H1 (cell line): ENCODE data around the gene CNFN. TPM values are rescaled to one million over a fixed set of nuclear protein-coding genes. Genes with fewer than 3 reads are reported as not detected.

Experiments
- ASH2L ChIP-seq: fragments of 200-600, 300-600 bp; sonication (generic); IDR thresholded peaks from one replicate; pipeline ENCODE4 v1.7.1; 2017; ENCODE audit warnings: low read length
- CTBP2 ChIP-seq: IDR thresholded peaks from 2 replicates; pipeline ENCODE4 v1.7.0; 2011; ENCODE audit warnings: borderline replicate concordance, mild to moderate bottlenecking, moderate library complexity, mixed read lengths, low read length; ENCODE audit not compliant: insufficient read depth, insufficient read length
- E2F6 ChIP-seq: IDR thresholded peaks from 2 replicates; pipeline ENCODE4 v1.6.1; 2012; ENCODE audit warnings: inconsistent platforms
- NRF1 ChIP-seq: IDR thresholded peaks from 2 replicates; pipeline ENCODE4 v1.6.1; 2011; ENCODE audit warnings: mild to moderate bottlenecking, low read depth, low read length, improper control_type of control experiment
- RBBP5 ChIP-seq: IDR thresholded peaks from 2 replicates; pipeline ENCODE4 v1.7.1; 2012; ENCODE audit warnings: low read depth, mild to moderate bottlenecking, inconsistent platforms, low read length, moderate library complexity, borderline replicate concordance
- ZNF274 ChIP-seq: IDR thresholded peaks from 2 replicates; pipeline ENCODE4 v1.7.0; 2012; ENCODE audit warnings: low read length, borderline replicate concordance; ENCODE audit errors: extremely low read depth
- polyA plus RNA-seq, 7 experiments: library from polyadenylated mRNA; depleted of rRNA in 3 of 7; stranded (reverse) in 5 of 7; unstranded in 2 of 7; fragments of >200 nt in 5 of 7; fragments of 200-250 nt in 2 of 7; gene quantifications; 1 replicate in 5 of 7; 2 replicates in 1 of 7; 4 replicates in 1 of 7; pipeline versions ENCODE4 v1.2.1 to v1.2.3, GENCODE V29; 2011 to 2013; ENCODE audit warnings: missing spikeins in 2 of 7, mixed read lengths in 2 of 7
- total RNA-seq: library from RNA; stranded (reverse); fragmentation: NEBNext Ultra II Directional; extraction: Animal tissue kit (Norgen Biotek cat#: 25700); gene quantifications from 2 replicates; pipeline ENCODE4 v1.2.1, GENCODE V29; 2021
- TF ChIP-seq, protein P1 (sequence below): fragments of 300-600 bp; sonication (generic); IDR thresholded peaks from 2 replicates; pipeline ENCODE4 v1.7.1; 2012; ENCODE audit warnings: low read length, moderate library complexity, mild to moderate bottlenecking, inconsistent platforms; ENCODE audit not compliant: insufficient replicate concordance

Gene CNFN
- total and polyA plus RNA-seq, 2 of the 8 experiments (the other 6 are each of a cell fraction or from before 2014, with no cell fraction given), result 8.9 to 31.5 TPM

DNA sequence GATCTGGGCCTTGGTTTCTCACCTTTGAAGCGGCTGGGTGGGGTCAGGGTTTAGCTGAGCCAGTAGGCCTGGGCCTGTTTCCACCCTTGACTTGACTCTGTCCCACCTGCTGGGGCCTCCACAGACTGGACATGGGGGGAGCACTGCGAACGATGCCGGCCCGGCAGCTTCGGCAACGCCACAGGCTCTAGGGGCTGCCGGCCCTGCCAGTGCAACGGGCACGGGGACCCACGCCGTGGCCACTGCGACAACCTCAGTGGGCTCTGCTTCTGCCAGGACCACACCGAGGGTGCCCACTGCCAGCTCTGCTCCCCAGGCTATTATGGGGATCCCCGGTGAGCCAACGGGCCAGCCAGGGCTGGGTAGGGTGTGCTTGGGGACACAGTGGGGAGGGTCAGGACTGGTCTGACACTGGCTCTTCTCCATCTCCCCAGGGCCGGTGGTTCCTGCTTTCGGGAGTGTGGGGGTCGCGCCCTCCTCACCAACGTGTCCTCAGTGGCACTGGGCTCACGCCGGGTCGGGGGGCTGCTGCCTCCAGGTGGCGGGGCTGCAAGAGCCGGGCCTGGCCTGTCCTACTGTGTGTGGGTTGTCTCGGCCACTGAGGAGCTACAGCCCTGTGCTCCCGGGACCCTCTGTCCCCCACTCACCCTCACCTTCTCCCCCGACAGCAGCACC is 36.6 kb downstream of the CNFN start (continued):
- TF ChIP-seq, protein P1, sequence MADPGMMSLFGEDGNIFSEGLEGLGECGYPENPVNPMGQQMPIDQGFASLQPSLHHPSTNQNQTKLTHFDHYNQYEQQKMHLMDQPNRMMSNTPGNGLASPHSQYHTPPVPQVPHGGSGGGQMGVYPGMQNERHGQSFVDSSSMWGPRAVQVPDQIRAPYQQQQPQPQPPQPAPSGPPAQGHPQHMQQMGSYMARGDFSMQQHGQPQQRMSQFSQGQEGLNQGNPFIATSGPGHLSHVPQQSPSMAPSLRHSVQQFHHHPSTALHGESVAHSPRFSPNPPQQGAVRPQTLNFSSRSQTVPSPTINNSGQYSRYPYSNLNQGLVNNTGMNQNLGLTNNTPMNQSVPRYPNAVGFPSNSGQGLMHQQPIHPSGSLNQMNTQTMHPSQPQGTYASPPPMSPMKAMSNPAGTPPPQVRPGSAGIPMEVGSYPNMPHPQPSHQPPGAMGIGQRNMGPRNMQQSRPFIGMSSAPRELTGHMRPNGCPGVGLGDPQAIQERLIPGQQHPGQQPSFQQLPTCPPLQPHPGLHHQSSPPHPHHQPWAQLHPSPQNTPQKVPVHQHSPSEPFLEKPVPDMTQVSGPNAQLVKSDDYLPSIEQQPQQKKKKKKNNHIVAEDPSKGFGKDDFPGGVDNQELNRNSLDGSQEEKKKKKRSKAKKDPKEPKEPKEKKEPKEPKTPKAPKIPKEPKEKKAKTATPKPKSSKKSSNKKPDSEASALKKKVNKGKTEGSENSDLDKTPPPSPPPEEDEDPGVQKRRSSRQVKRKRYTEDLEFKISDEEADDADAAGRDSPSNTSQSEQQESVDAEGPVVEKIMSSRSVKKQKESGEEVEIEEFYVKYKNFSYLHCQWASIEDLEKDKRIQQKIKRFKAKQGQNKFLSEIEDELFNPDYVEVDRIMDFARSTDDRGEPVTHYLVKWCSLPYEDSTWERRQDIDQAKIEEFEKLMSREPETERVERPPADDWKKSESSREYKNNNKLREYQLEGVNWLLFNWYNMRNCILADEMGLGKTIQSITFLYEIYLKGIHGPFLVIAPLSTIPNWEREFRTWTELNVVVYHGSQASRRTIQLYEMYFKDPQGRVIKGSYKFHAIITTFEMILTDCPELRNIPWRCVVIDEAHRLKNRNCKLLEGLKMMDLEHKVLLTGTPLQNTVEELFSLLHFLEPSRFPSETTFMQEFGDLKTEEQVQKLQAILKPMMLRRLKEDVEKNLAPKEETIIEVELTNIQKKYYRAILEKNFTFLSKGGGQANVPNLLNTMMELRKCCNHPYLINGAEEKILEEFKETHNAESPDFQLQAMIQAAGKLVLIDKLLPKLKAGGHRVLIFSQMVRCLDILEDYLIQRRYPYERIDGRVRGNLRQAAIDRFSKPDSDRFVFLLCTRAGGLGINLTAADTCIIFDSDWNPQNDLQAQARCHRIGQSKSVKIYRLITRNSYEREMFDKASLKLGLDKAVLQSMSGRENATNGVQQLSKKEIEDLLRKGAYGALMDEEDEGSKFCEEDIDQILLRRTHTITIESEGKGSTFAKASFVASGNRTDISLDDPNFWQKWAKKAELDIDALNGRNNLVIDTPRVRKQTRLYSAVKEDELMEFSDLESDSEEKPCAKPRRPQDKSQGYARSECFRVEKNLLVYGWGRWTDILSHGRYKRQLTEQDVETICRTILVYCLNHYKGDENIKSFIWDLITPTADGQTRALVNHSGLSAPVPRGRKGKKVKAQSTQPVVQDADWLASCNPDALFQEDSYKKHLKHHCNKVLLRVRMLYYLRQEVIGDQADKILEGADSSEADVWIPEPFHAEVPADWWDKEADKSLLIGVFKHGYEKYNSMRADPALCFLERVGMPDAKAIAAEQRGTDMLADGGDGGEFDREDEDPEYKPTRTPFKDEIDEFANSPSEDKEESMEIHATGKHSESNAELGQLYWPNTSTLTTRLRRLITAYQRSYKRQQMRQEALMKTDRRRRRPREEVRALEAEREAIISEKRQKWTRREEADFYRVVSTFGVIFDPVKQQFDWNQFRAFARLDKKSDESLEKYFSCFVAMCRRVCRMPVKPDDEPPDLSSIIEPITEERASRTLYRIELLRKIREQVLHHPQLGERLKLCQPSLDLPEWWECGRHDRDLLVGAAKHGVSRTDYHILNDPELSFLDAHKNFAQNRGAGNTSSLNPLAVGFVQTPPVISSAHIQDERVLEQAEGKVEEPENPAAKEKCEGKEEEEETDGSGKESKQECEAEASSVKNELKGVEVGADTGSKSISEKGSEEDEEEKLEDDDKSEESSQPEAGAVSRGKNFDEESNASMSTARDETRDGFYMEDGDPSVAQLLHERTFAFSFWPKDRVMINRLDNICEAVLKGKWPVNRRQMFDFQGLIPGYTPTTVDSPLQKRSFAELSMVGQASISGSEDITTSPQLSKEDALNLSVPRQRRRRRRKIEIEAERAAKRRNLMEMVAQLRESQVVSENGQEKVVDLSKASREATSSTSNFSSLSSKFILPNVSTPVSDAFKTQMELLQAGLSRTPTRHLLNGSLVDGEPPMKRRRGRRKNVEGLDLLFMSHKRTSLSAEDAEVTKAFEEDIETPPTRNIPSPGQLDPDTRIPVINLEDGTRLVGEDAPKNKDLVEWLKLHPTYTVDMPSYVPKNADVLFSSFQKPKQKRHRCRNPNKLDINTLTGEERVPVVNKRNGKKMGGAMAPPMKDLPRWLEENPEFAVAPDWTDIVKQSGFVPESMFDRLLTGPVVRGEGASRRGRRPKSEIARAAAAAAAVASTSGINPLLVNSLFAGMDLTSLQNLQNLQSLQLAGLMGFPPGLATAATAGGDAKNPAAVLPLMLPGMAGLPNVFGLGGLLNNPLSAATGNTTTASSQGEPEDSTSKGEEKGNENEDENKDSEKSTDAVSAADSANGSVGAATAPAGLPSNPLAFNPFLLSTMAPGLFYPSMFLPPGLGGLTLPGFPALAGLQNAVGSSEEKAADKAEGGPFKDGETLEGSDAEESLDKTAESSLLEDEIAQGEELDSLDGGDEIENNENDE, result no peak
- TF ChIP-seq ZNF274 (no peak), ASH2L (no peak), CTBP2 (no peak), NRF1 (no peak), E2F6 (no peak), RBBP5 (no peak)
